T47D (cell line): ENCODE data around the gene FILIP1.

ENCODE experiments used
- DNase-seq, 2 experiments: peaks; one replicate each; pipeline versions ENCODE4 v3.0.0 to v3.0.0-alpha.2; 2011 to 2012; ENCODE audit warnings: low read depth in 1 of 2, low spot score in 1 of 2
- JUND ChIP-seq: IDR thresholded peaks from 2 replicates; pipeline ENCODE4 v1.6.1; 2012; ENCODE audit warnings: low read depth
- in situ Hi-C: cut with HindIII; loops from 2 replicates; pipeline ENCODE4 v1.10.0; 2016; ENCODE audit warnings: low sequenced_read_pairs, low pct_unique_long_range_greater_than_20kb

Gene FILIP1

DNA sequence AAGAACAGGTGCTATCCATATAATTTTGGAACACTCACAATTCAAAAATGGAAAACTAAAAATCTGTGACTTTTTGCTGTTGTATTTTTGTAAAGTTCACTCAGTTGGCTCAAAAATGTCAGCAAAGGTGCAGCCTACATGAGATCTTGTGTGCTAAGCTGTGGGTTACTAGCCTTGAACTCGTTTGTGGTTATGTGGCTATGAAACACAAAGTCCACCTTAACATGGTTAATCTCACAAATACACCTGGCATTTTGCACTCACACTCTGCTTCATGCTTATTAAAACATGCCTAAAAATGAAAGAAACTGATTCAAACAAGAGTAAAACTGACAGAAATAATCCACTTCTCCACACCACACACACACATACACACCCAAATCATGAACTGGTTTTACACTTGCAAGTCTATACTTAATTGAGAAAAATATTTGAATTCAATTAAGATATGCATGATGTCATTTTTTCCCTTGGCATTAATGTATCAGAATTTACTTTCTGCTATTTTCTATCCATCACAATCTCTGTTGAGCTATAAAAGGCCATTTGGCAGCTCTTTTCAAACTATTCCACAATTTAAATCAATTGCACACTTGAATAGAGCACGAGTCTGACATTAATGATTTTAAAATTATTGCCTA lies 186.1 kb downstream of the FILIP1 start:
- DNase-seq = no peak
- in situ Hi-C loops = no loop called here
- no peak for TF ChIP-seq JUND

DNA sequence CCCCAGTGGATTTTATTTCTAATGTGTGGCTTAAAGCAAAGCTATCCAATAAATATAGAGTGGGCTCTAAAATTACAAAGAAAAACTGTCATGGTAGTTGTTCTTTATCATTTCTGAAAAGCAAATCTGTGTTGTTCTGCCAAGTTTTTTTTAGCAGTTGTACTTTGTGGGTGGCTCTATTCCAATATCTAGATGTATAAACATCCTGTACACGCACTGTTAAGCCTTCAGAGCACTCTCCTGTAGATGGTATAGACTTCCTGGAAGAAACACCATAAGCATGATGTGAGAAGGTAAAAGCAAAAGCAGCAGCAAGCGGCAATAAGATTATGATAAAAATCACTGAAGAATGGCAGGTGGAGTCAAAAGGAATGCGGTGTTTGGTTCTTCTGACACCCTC lies 187.5 kb downstream of the FILIP1 start:
- in situ Hi-C loops = no loop called here

GRCh38 chr6:75305573-75305972 lies 188.0 kb downstream of the FILIP1 start:
- DNase-seq = no peak
- no peak for TF ChIP-seq JUND
- in situ Hi-C loops = no loop called here

More for the DNA sequence above, 187.5 kb downstream of the FILIP1 start:
- TF ChIP-seq JUND = no peak
- no peak for DNase-seq

DNA sequence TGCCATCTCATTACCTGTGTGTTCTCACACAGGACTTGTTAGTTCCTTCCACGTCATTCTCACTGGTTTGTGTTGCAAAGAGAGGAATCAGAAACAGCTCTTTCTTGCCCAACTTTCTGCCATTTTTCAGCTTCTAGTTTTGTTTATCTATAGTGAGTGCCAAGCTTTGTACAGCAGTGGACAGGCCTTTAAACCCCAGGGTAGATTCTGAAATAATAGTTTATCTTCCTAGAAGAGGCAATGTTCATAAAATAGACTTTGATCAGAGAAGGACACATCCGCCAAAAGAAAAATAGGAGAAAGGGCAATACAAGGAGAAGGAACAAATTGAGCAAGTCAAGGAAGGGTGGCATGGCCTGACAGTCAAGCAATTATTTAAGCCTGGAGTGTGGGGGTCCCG lies 191.3 kb downstream of the FILIP1 start:
- TF ChIP-seq JUND = no peak
- DNase-seq = no peak
- in situ Hi-C loops = no loop called here

DNA sequence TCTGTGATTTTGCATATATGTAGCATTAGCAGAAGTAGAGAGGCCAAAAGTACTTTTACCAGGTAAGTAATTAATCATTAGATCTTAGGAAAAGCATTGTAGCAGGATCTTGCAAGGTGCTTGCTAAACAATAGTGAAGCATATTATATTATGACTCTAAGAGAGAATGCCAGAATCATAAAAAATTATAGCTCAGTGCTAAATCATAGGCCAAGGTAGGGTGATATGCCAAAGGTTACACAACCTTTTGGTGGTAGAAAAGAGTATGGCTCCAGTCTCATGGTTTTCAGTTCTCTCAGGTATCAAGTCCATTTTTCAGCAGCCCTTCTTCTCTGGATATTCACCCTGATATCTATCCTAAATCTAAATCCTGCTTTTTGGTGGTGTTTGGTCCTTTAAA lies 192.1 kb downstream of the FILIP1 start:
- in situ Hi-C loops = no loop called here
- no peak for DNase-seq
- no peak for TF ChIP-seq JUND

GRCh38 chr6:75301088-75301487 lies 192.5 kb downstream of the FILIP1 start:
- no peak for DNase-seq
- TF ChIP-seq JUND = no peak
- in situ Hi-C loops = no loop called here

GRCh38 chr6:75300531-75300855 lies 193.1 kb downstream of the FILIP1 start:
- no peak for DNase-seq
- TF ChIP-seq JUND = no peak
- in situ Hi-C loops = no loop called here

DNA sequence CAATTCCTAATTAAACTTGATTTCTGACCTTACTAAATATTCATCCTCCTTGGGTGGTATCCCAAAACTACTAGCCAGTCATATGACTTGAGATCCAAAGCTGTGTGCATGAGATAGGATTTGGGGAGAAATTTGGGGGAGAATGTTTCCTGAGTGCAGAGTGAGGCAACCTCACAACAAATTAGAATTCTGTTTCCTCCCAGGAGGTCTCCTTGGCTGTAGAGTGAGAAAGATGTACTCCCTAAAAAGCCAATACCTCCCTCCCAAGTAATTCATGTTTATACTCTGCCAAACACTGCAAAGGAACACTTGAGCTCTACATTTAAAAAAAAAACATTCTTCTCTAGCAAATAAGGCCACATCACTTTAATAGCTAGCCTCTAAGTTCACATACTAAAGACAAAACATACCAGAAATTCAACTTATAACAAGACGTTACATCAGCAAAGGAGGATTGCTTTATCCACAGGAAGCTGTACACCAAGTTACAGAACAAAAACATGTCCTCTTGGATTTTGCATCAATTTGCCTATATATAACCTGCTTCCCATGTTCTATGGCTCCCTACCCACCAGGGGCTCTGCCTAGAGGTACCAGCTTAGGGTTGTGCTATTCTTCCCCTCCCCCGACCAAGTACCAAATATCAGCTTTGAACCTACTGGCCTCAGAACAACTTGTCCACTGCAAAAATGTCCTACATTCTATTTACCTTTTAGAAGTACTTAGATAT lies 193.6 kb downstream of the FILIP1 start:
- in situ Hi-C loops = no loop called here
- DNase-seq = no peak
- no peak for TF ChIP-seq JUND

DNA sequence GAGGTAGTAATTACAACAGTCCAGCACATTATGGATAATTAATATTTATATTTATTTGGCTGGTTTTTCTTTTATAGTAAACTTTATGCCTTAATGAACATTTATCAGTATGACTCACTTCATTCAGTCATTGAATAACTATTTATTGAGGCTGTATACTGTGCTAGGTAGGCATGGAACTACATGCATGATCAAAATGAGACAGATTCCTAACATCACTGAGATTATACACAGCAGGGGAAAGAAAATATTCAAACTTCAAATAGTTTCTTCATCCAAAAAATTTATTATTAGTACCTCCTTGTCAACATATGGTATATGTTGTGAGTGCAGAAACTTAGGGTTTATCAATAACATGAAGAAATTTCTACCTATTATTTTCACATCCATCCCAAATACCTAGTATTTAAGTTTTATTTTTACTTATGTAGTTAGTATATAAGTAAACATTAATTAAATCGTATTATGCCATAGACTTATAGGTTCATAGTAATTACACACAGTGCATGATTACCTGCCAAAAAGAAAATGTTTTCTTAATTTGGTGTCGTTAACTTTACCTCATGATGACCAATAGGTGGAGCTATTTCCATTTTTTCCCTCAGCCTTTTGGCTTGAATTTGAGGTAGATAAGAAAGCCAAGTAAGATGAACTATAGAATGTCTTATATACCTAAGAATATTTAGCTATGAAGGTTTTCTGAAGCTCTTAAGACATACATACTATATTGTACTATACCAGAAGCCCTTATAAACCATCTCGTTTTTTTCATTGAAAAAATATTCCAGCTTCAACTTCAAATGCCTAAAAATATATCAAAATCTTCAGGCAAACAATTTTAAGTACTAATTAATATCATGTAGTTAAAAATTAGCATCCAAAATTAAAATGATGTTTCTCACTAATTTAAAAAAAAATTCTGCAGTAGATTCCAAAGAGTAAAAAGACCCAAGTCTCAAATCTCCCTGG lies 196.5 kb downstream of the FILIP1 start:
- DNase-seq = peak in 1 of 2 experiments; percentile 73
- in situ Hi-C loops = no loop called here
- TF ChIP-seq JUND = no peak

GRCh38 chr6:75292555-75292954 lies 201.0 kb downstream of the FILIP1 start:
- TF ChIP-seq JUND = no peak
- in situ Hi-C loops = no loop called here
- no peak for DNase-seq

GRCh38 chr6:75291744-75292143 lies 201.9 kb downstream of the FILIP1 start:
- no peak for TF ChIP-seq JUND
- in situ Hi-C loops = no loop called here
- DNase-seq = no peak

- no peak for DNase-seq
- in situ Hi-C loops = no loop called here
- no peak for TF ChIP-seq JUND
These were observed 202.3 kb downstream of the FILIP1 start for GRCh38 chr6:75291331-75291730.
